ENCODE measurements around the gene FARS2.
"Not testable (repeated sequence)": the region's sequence is repeated elsewhere in the genome, so short reads cannot be mapped to it uniquely, and the experiment has no call there.

The FARS2 gene

DNA sequence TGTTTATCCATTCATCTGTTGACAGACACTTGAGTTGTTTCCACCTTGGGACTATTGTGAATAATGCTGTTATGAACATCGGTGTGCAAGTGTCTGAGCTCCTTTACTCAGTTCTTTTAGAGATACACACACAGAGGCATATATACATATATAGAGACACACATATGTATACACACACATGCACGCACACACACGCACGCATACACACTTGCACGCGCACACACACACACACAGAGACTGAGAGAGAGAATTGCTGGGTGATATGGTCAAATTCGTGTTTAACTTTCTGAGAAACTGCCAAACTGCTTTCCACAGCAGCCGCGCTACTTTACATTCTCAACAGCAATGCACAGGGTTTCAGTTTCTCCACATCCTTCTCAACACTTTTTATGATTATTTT, 273.3 kb downstream of the FARS2 start:
- DNase-seq (ENCODE audit: low read depth in 2 of 2), result no peak

DNA sequence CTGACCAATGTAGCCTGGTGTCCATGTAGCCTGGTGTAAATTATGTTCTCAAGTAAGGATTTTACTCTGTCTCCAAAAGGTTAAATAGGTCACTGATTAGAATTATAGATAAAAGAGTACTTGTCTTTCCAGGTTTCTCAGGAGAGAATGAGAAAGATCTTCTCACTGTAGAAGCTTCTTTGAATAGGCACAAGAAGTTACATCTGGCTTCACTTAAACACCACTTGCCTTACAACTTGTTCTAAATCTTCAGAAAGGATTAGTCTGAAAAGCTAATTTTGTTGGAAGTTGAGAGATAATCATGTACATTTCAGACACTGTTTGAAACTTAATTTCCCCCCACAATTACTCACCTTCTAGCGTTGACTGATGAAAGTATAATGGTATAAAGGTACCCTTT, 275.3 kb downstream of the FARS2 start:
- DNase-seq (ENCODE audit: low read depth in 2 of 2), result no peak

DNA sequence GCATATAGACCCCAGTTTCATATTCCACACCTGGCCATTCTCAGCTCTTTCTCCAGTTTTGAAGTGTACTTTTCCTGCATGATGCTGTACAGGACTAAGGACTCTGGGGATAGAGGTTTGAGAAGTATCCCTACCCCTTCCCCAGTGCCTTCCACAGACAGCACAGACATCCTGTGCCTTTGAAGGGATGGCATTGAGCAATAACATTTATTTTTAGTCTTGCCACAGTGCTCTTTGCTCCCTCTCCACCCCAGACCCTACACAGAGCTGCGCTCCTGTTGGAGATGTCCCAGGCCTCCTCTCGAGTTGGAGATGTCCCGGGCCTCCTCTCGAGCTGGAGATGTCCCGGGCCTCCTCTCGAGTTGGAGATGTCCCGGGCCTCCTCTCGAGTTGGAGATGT, 275.8 kb downstream of the FARS2 start:
- no peak for DNase-seq (ENCODE audit: low read depth in 2 of 2)

DNA sequence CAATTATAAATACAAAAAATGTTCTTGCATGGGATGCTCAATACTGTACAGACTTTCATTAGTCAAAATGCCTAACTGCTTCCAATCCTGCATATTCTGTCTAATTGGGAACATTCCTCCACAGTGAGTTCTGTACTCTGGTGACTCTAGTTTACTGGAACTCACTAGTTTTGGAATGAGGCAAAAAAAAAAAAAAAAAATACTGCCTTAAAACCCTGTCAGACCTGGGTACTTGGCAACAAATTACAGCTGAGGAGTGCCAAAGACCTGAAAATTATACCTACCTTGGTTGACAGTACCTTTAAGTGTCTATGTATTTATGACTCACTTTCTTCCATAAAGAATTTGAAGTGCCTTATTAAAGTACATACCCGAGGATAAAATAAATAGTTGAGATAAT, 276.7 kb downstream of the FARS2 start:
- DNase-seq (ENCODE audit: low read depth in 2 of 2), result no peak

DNA sequence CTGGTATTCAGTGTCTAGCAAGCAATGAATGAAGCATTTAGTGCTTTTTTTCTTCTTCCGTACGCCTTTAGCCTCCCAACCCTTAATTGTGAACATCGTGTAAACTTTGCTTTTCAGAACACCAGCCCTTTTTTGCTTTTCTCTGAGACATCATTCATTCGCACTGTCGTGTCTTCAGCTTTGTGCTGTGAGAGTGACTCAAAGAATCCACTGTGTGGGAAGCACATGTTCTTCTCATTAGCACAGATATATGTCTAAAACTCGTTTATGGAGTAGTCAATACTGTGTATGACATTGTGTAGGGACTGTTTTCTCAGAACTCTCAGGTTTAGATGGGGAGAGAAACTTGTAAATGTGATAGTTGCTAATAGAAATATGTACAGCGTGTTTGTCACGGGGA, 279.1 kb downstream of the FARS2 start:
- no peak for DNase-seq (ENCODE audit: low read depth in 2 of 2)

DNA sequence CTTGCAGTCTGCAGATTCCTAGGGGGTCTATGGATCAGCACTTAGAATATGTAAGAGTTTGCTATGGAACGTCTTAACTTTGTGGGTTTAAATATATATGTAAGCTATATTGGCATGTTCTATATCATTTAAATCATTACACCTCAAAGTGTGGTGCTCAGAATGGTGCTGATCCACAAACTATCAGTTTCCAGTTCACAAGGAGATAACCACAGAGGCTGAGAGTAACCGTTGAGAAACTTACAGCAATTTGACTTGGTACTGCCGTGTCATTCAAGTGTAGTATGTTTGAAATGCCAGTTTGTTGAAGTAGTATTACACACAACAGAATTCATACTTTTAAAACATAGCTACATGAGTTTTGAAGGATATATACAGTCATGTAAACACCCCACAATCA, 279.7 kb downstream of the FARS2 start:
- no peak for DNase-seq (ENCODE audit: low read depth in 2 of 2)

DNA sequence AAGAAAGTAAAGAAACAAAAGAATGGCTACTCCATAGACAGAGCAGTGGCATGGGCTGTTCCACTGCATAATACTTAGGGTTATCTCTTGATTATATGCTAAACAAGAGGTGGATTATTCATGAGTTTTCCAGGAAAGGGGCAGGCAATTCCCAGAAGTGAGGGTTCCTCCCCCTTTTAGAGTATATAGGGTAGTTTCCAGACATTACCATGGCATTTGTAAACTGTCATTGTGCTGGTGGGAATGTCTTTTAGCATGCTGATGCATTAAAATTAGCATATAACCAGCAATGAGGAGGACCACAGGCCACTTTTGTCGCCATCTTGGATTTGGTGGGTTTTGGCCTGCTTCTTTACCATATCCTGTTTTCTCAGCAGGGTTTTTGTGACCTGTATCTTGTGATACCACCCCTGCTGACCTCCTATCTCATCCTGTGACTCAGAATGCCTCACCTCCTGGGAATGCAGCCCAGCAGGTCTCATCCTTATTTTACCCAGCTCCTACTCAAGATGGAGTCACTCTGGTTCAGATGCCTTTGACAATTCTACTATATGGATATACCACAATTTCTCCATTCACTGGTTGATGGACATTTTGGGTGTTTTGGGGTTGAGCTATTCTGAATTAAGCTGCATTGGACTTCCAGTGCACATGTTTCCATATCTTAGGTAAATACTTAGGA, 280.6 kb downstream of the FARS2 start:
- DNase-seq (ENCODE audit: low read depth in 2 of 2), result no peak

DNA sequence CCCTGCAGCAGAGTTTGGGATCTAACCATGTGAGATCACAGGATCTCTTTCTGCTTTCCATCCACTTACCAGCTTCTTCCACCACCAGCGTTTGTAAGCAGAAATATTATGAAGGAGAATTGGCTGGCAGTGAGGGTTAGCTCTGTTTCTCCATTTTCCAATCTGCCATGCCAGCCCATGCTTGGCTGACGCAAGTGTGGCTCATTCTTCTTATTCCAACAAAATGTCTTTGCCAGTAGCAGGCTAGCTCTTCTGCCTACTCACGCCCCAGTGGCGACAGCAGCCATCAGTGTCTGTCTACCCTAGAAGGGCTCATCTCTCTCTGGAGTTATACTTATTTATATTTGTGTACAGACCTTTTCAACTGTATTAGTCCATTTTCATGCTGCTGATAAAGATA, 286.2 kb downstream of the FARS2 start:
- DNase-seq (ENCODE audit: low read depth in 2 of 2), result no peak

DNA sequence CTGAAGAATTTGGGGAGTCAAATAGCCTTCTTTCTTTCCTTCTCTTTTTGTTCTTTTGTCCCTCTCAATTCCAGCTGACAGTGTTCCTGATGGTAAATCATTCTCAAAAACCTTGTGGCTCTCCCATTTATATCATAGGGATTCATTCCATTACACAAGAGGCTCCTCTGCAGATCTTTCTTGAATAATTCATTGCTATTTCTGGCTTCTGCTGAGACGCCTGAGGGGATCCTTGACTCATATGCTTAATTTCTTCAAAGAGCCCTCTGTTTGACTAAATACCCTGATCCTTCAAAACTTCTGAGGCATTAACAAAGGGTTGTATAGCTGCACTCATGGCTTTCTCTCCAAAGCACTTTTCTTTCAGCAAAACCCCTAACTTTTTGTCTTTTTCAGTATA, 289.3 kb downstream of the FARS2 start:
- DNase-seq (ENCODE audit: low read depth in 2 of 2), result no peak

DNA sequence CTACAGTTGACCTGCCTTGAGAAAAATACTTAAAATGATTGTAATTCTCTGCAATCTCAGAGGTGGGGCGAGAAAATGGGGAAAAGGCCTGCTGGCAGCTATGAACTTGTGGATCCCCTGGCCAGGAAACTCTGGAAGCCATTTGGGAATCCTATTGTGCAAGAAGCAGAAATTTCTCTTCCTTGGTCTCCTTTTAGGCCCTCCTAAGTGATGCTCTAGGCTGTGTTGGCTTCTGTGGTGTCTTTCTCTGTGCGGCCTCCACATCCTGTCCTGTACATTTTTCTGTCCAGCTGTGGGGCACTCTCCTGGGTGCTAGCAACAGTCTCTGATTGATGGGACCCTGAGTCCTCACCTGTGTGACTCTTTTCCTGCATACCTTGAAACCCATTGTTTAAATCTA, 290.9 kb downstream of the FARS2 start:
- no peak for DNase-seq (ENCODE audit: low read depth in 2 of 2)

DNA sequence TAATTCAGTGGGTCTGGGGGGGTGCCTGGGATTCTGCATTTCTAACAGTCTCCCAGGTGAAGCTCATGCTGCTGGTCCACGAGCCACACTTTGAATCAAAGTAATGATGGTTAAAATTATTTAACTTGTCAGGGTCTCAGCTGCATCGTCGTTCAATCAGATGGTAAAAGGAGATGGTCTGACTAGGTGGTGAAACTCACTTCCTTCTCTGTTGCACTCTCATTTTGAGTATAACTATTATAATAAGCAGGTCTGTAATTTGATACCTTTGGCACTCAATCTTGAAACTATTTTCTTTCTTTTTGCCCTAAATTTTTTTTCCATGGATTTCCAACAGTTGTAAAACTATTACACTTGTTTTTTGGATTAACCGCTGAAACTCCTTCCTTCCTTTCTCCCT, 292.5 kb downstream of the FARS2 start:
- DNase-seq (ENCODE audit: low read depth in 2 of 2), result no peak

DNA sequence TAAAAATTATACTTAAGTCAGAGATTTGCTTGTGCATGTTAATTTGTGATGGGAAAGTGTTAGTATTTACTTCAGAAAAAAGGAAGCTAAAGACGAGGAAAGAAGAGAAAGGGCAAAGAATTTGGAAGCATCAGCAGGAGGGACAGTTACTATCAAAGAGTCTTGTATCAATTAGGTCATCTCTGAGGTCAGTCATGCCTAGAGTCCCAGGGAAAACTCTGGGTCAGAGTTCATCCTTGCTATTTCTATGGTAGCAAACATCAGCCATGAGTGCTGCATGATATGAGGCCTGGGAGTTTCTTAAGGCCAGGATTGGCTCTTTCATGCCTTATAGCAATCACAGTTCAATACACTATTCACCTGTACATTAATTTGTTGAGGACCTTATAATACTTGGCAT, 292.9 kb downstream of the FARS2 start:
- DNase-seq (ENCODE audit: low read depth in 2 of 2), result no peak

DNA sequence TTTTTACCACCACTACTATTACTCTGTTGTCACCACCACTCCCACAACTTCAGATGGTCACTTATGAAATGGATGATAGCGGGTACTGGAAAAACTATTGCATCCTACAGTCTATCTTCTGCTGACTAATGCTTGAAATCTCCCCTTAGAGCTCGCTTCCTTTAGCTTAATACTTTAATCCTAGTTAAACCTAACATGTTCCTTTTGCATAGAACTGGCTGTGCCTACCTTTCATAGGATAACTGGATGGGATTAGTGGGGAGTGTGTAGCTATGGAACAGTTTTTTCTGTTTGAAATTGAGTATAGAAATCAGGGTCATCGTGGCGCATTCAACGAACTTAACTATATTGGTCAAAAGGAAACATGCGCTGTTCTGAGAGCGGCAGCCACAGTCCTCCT, 294.7 kb downstream of the FARS2 start:
- DNase-seq (ENCODE audit: low read depth in 2 of 2), result no peak

DNA sequence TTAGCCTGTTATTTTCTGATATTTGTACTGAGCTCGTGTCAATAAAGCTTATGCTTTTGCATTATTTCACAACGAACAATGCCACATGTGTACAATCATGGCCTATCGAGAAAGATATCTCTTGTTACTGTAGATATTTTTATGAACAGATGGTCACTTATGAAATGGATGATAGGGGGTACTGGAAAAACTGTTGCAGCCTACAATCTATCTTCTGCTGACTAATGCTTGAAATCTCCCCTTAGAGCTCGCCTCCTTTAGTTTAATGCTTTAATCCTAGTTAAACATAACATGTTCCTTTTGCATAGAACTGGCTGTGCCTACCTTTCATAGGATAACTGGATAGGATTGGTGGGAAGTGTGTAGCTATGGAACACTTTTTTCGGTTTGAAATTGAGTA, 296.2 kb downstream of the FARS2 start:
- DNase-seq (ENCODE audit: low read depth in 2 of 2), result no peak

DNA sequence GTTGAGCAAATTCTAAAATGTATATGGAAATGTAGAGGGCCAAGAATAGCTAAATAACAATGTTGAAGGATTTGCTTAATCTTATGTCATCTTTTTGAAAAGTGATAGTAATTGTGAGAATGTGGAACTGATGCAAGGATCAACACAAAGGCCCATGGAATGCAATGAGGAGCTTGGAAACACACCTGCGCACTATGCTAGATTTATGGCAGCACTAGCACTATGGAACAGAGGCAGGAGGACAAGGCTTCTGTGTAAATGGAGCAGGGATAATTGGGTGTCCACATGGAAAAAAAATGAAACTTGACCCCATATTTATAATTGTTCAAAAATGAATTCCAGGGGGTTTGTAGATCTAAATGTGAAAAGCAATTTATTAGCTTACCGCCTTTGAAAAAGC, 298.3 kb downstream of the FARS2 start:
- no peak for DNase-seq (ENCODE audit: low read depth in 2 of 2)

DNA sequence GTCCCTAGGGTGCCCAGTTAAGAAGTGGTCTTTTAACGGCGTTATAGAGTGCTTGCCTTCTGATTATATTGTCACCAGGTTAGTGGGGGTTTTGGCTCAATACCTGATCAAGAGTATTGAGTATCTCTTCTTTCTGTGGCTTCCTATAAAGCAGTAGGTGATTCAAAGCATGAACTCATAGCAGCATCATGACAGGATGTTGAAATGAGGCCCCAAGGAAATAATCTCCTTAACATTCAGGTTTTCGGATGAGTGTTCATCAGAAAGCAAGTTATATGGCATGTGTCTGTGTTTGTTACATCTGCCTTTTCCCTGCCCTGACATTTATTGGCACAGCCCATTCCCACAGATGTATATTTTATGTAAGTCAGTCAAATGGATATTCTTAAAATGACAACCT, 301.0 kb downstream of the FARS2 start:
- DNase-seq (ENCODE audit: low read depth in 2 of 2), result no peak

DNA sequence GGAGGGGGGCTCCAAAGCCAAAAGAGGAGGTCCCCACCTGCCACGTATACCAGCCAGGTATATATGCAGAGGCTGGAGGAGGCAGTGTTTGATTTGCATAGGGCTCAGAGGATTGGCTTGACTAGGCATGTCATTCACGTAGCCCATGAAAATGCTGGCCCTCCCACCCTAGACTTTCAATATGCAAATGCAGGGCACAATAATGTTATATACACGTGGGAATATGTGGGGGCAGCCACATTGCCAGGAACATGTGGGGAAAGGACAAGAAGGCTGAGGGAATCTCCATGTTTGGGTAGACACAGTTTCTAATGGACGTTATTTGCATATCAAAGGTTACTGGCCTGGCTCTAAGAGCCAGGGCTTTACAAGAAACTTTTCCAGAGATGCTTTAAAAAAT, 301.8 kb downstream of the FARS2 start:
- no peak for DNase-seq (ENCODE audit: low read depth in 2 of 2)

DNA sequence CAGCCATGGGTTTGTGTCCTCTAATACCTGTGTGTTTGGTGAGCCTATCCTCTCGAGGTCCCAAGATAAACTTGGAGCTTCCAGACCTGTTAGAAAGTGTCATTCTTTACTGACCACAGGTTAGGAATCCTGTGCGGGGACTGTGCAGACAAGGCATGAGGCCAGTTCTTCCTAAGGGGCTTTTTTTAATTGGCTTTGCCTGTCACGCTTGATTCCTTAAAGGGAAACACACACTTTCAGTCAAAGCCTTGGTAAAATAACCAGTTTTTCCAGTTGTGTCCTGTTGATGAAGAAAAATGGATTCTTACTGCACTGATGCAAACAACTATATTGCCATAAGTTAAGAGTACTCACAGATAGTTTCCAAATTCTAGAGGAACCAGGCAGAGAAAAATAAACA, 303.4 kb downstream of the FARS2 start:
- not testable (repeated sequence) for DNase-seq (ENCODE audit: low read depth in 2 of 2)

DNA sequence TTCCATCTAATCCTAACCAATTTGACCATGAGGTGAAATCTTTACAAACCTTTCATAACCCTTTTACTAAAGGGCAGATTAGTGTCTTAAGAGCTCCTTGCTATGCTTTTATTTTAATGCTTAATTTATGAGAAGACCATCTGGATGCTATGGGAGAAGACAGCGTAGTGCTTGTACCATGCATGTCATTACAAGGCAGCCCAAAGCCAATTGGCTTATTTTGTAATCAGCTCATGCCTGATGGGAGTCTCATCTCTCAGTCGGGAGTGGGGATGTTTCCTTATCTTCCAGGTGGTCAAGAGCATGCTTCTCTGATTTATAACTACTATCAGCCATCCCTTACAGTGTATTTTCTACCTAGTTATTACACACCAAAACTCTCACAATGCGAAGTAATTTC, 304.7 kb downstream of the FARS2 start:
- DNase-seq (ENCODE audit: low read depth in 2 of 2), result no peak

DNA sequence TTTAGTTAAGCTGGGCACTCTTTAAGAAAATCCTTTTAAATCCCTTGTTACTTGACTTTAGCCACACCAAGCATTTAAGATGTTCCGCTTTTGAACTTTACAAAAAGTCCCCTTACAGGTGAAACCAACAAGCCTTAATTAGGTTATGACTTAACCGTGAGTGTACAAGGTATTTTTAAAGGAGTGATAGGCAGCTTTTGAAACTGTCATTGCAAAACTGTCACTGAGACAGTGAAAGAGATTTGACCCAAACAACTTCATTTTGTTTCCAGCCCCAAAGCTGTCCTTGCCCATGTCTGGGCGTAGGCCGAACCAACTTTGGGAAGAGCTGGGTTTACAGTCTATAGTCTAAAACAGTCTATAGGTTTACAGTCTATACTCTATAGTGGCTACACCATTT, 305.4 kb downstream of the FARS2 start:
- DNase-seq (ENCODE audit: low read depth in 2 of 2), result no peak

DNA sequence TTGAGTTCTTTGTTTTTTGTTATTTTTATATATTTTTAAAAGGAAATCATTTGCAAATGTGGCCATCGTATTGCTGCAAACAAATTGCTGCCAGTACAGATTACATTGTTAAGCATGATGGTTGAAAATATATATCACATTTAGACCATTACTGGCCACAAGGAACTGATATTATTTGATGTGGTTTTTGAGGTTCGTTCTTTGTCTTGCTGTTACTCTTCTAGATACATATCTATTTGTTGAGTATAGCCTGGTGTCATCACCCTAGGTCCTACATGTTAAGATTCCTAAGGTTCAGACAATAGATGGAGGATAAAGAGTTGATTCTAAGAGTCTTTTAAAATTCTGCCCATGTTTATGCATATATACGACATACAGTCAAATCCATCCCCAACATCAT, 306.0 kb downstream of the FARS2 start:
- DNase-seq (ENCODE audit: low read depth in 2 of 2), result no peak

DNA sequence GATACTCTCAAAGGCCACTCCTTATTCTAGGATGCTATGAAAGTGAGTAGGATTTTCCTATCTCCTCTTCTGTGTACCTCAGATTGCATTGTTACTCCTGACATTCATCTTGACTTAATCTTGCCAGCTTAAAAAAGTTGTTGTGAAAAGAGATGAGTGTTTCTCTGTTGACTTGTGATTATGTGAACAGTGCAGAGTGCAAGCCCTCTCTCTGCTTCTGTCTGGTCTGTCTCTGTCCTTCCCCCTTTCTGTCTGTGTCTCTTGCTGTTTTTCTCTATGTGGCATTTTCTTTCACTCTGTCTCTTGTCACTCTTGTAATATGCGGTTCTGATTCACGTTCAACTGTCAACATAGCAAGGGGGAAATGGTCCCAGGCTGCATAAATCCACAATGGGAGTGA, 306.6 kb downstream of the FARS2 start:
- DNase-seq (ENCODE audit: low read depth in 2 of 2), result no peak

DNA sequence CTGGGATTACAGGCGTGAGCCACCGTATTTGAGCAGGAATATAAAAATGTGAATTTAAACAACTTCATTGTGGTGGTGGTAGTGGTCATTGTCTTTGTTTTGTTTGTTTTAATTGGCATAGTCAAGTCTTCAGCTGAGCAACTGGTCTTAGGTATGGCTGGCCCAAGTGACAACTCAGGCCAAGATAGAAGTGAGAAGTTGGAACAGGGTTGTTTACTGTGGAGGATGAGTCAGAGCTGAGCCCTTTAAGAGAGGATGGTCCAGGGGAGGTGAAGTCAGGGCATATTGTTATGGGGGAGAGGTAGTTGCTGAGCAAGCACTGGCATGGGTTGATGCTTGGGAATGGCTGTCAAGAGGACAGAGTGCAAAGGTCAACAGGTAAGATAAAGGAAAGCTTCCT, 308.2 kb downstream of the FARS2 start:
- no peak for DNase-seq (ENCODE audit: low read depth in 2 of 2)

DNA sequence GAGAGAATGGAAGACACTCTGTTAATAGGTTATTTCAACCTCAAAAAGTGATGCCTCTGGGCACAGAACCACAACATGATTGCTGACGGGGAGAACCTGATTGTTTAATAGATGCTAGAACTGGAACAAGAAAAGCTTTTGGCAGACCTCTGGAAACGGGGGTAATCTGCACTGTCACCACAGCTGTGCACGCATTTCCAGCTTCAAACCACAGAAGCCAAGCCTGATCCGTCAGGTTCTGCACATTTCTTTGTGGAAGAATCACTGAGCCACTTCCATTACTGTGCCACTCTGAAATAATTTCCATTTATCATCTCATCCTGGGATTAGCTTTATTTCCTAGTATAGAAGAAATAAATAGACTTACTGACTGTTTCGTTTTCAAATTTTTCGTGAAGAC, 309.3 kb downstream of the FARS2 start:
- no peak for DNase-seq (ENCODE audit: low read depth in 2 of 2)
